Vagina (tissue), 2 donors: ENCODE measurements around the gene WDR35.

Source experiments
- CTCF ChIP-seq, 3 experiments: fragments of 450-650 bp in 2 of 3; fragments of 200-600 bp in 1 of 3; sonication (generic) in 1 of 3; IDR thresholded peaks; one replicate each; pipeline ENCODE4 v1.5.1; 2017 to 2019; ENCODE audit warnings: antibody characterized with exemption in 3 of 3, mild to moderate bottlenecking in 2 of 3, moderate library complexity in 2 of 3
- POLR2A ChIP-seq, 2 donors: fragments of 450-650 bp; IDR thresholded peaks; one replicate each; pipeline ENCODE4 v1.6.1; 2017; ENCODE audit warnings: antibody characterized with exemption in 2 of 2, mild to moderate bottlenecking in 2 of 2, moderate library complexity in 2 of 2
- POLR2AphosphoS5 ChIP-seq, 2 donors: sonication (generic); formaldehyde crosslinking; IDR thresholded peaks; one replicate each; pipeline ENCODE4 v1.9.0; 2017; ENCODE audit warnings: antibody characterized with exemption in 2 of 2, mild to moderate bottlenecking in 2 of 2, low read depth in 1 of 2; ENCODE audit not compliant: insufficient read depth in 1 of 2

GRCh38 chr2:20034218-20034617 is 44.3 kb upstream of the WDR35 start:
- TF ChIP-seq POLR2AphosphoS5 (IDR thresholded peaks at IDR 0.05; ENCODE audit: insufficient read depth in 1 of 2, low read depth in 1 of 2) (no peak), CTCF (IDR thresholded peaks at IDR 0.05) (no peak), POLR2A (IDR thresholded peaks at IDR 0.05) (no peak)
